Prostate gland (tissue), 2 donors: ENCODE data around the gene SMIM22. TPM values are rescaled to one million over a fixed set of nuclear protein-coding genes. Genes with fewer than 3 reads are reported as not detected.

Experiments
- DNase-seq: peaks from one replicate; pipeline ENCODE4 v3.0.0-alpha.2; 2019; ENCODE audit warnings: low spot score
- H3K27ac ChIP-seq, 2 donors: fragments of 200-600 bp; sonication (generic); 2 replicates each; pipeline ENCODE4 v1.5.1; 2017 to 2019
- H3K27me3 ChIP-seq: fragments of 200-600 bp; sonication (generic); replicated peaks from 2 replicates; pipeline ENCODE4 v1.5.1; 2019; ENCODE audit not compliant: insufficient read depth
- H3K36me3 ChIP-seq, 2 donors: fragments of 200-600 bp; sonication (generic); 1 replicate in 1 of 2; 2 replicates in 1 of 2; pipeline versions ENCODE4 v1.5.1 to v1.8.1; 2017 to 2019
- H3K4me1 ChIP-seq: fragments of 200-600 bp; sonication (generic); replicated peaks from 2 replicates; pipeline ENCODE4 v1.5.1; 2019
- H3K4me3 ChIP-seq, 2 donors: fragments of 200-600 bp; sonication (generic); 2 replicates each; pipeline ENCODE4 v1.5.1; 2017 to 2019
- H3K9me3 ChIP-seq: fragments of 200-600 bp; sonication (generic); 2 replicates; pipeline ENCODE4 v1.5.1; 2017
- CTCF ChIP-seq, 4 experiments: fragments of 200-600 bp in 2 of 4; fragments of 450-650 bp in 2 of 4; sonication (generic) in 2 of 4; IDR thresholded peaks; 1 replicate in 3 of 4; 2 replicates in 1 of 4; pipeline ENCODE4 v1.5.1; 2016 to 2019; ENCODE audit warnings: antibody characterized with exemption in 4 of 4, mild to moderate bottlenecking in 2 of 4, moderate library complexity in 2 of 4
- POLR2A ChIP-seq: fragments of 450-650 bp; IDR thresholded peaks from one replicate; pipeline ENCODE4 v1.6.1; 2016; ENCODE audit warnings: antibody characterized with exemption, mild to moderate bottlenecking
- POLR2AphosphoS5 ChIP-seq: sonication (generic); formaldehyde crosslinking; IDR thresholded peaks from one replicate; pipeline ENCODE4 v1.6.1; 2017; ENCODE audit warnings: antibody characterized with exemption
- WGBS: methylation state at CpG from one replicate; pipeline ENCODE4 v1.1.5; 2018; 5-methylcytosine and 5-hydroxymethylcytosine counted together
- intact Hi-C: fragments of 100-400 bp; cut with DNase I; formaldehyde crosslinking; loops from one replicate; pipeline ENCODE4 v1.14.2; 2022
- total RNA-seq, 2 donors: library from RNA; depleted of rRNA; stranded (reverse); fragments of >200 nt; gene quantifications; one replicate each; pipeline ENCODE4 v1.1.0, GENCODE V29; 2016

SMIM22 gene
- total RNA-seq, 2 donors from 2014 or later = 5.6 to 29.0 TPM

GRCh38 chr16:4776141-4776705 is 18.9 kb upstream of the SMIM22 start:
- no peaks in the 10 kb centered on the region for H3K36me3 ChIP-seq
- 94% methylated on average over 2 of the region's 2 CpGs for WGBS
- no peaks in the 10 kb centered on the region for H3K9me3 ChIP-seq
- no peak overlapping the region for H3K27ac ChIP-seq
- no peaks in the 10 kb centered on the region for H3K27me3 ChIP-seq
- H3K4me1 ChIP-seq = no peaks in the 10 kb centered on the region
- TF ChIP-seq POLR2AphosphoS5 (no peak), POLR2A (no peak), CTCF (IDR thresholded peaks at IDR 0.05) (no peak)
- no peak overlapping the region for H3K4me3 ChIP-seq
- DNase-seq = no peak
- intact Hi-C loops = no loop called here

- Histone ChIP-seq H3K36me3 (no peaks in the 10 kb centered on the region), H3K4me1 (no peaks in the 10 kb centered on the region), H3K27ac (no peak overlapping the region), H3K27me3 (no peaks in the 10 kb centered on the region), H3K9me3 (no peaks in the 10 kb centered on the region), H3K4me3 (no peak overlapping the region)
- TF ChIP-seq POLR2A = no peak
- no peak for TF ChIP-seq POLR2AphosphoS5
- TF ChIP-seq CTCF (IDR thresholded peaks at IDR 0.05) = no peak
- DNase-seq = no peak
- intact Hi-C loops = no loop called here
- WGBS = 85% methylated on average over 13 of the region's 17 CpGs
Observed at GRCh38 chr16:4777339-4778049, 17.7 kb upstream of the SMIM22 start.

- TF ChIP-seq CTCF (IDR thresholded peaks at IDR 0.05) (no peak), POLR2AphosphoS5 (no peak), POLR2A (no peak)
- 94% methylated on average over 3 of the region's 5 CpGs for WGBS
Observed at GRCh38 chr16:4778050-4778392, 17.1 kb upstream of the SMIM22 start.

GRCh38 chr16:4780235-4780634 is 14.9 kb upstream of the SMIM22 start:
- no peak for DNase-seq
- no peak overlapping the region for H3K4me3 ChIP-seq

More at GRCh38 chr16:4778050-4778392, 17.1 kb upstream of the SMIM22 start:
- H3K27ac ChIP-seq = no peak overlapping the region
- no peaks in the 10 kb centered on the region for H3K9me3 ChIP-seq
- no peaks in the 10 kb centered on the region for H3K4me1 ChIP-seq
- H3K27me3 ChIP-seq = no peaks in the 10 kb centered on the region
- intact Hi-C loops = no loop called here
- no peak overlapping the region for H3K4me3 ChIP-seq
- H3K36me3 ChIP-seq = no peaks in the 10 kb centered on the region
- DNase-seq = no peak

More at GRCh38 chr16:4780235-4780634, 14.9 kb upstream of the SMIM22 start:
- TF ChIP-seq POLR2AphosphoS5 = no peak
- TF ChIP-seq CTCF (IDR thresholded peaks at IDR 0.05) = no peak
- no peak for TF ChIP-seq POLR2A
- no peaks in the 10 kb centered on the region for H3K27me3 ChIP-seq
- H3K27ac ChIP-seq = no peak overlapping the region
- 73% methylated on average over 4 of the region's 4 CpGs for WGBS
- H3K9me3 ChIP-seq = no peaks in the 10 kb centered on the region
- H3K36me3 ChIP-seq = no peaks in the 10 kb centered on the region
- H3K4me1 ChIP-seq = no peaks in the 10 kb centered on the region
- intact Hi-C loops = no loop called here
